ENCODE results near the gene CCDC89. TPM values are rescaled to one million over a fixed set of nuclear protein-coding genes. Genes with fewer than 3 reads are reported as not detected.
"Not testable (repeated sequence)": the region's sequence is repeated elsewhere in the genome, so short reads cannot be mapped to it uniquely, and the experiment has no call there.

Gene CCDC89
- total and polyA plus RNA-seq, 5 donors = 0.42 to 1.0 (median 0.59) TPM

DNA sequence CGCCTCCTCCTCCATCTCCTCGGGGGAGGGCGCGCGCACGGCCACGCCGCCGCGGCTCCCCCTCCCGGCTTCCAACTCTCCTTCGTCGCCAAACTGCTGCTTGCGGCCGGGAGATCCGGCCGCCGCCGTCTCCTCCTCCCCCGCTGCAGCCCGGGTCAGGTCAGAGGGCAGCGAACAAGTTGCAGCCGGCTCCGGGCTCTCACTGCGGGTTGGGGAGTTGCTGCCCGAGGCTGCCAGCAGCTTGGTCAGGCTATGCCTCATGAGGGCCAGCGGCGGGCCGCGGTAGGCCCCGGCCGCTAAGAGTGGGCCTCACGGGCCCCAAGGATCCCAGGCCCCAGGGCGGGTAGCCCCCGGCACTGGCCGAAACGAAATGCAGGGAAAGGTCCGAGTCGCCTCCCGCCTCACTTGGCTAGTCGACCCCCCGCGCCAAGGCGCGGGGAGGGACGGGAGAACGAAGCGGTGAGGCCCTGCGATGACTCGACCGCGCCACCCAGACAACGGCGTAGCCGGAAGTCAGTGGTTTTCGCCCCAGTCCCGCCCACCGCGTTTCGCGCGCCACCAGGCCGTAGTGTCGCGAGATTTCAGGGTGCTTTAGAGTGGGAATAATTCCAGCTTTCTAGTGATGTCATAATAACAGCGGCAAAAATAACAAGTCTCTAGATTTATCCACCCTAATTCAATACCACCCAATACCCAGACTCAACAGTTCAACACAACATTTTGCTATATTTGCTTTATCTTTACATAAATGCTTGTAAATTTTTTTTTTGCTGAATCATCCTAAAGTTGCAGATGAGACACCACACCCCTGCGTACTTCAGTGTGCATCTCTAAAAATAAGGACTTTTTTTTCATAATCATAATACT, 21.1 kb downstream of the CCDC89 start, which contains the start of gene CREBZF:
CREBZF (minus strand) TSS at position 515 of the 867 bp plus-strand sequence; CDS start at position 261, 254 bp downstream.
- peak; percentile 95 to 98 (median 97) for DNase-seq
- under 1% methylated on average over 67 of the region's 67 CpGs for WGBS
- intact Hi-C loops (cut with DNase I) = loop anchor here in 2 of 4 donors (2.0 to 5.0 kb wide), 2 partner anchors 36 to 38 kb away; partner anchors contain the start of genes TMEM126B (in 2 of the 2) and DLG2 (in 1 of the 2)

DNA sequence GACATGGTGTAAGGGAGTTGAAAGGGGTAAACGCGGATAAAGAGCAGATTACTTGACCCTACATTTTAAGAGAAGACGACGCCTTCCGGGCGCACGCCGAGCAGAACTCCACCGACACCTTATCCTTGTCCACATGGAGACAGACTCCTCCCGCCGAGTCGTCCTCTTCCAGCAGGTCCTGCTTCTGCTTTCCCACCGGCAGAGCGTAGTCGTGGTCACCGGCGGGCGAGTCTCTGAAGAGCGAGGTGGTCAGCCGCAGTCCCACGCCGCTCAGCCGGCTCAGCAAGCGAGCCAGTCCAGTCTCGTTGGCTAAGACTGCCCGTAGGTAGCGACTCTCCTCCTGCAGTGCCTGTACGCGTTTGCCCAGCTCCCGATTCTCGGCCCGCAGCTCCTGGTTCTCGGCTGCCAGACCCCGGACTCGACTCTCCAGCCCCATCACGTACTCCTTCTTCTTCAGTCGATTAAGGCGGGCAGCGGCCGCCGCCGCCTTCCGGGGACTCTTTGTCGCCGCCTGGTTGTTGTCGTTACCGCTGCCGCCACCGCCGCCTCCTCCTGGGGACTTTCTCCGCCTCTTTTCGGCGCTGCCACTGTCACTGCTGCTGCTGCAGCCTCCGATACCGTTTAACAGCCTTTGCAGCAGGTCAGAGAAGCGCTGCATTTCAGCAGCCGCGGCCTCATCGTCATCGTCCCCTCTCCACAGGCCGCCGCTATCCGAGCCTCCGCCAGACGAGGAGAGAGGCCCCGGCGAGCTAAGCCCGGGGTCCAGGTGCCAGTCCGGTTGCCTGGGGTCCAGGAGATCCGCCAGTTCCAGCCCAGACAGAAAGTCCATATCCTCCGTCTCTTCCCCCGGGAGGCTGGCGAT, 22.0 kb downstream of the CCDC89 start:
- intact Hi-C loops (cut with DNase I) = loop anchor here in 2 of 4 donors (2.0 to 5.0 kb wide), 2 partner anchors 35 to 37 kb away; partner anchors contain the start of genes TMEM126B (in 2 of the 2) and DLG2 (in 1 of the 2)
- Histone ChIP-seq H3K4me1 (ENCODE audit: control insufficient read depth, insufficient read depth, low read length) (no peaks in the 10 kb centered on the region), H3K9me3 (ENCODE audit: control insufficient read depth, low read length) (no peaks in the 10 kb centered on the region), H3K27ac (ENCODE audit: low read length) (peak overlapping the region; percentile 99), H3K27me3 (ENCODE audit: control insufficient read depth, insufficient read depth) (no peaks in the 10 kb centered on the region), H3K4me3 (ENCODE audit: low read length) (peak overlapping the region; percentile 84)
- peak; percentile 81 to 83 for ATAC-seq
- DNase-seq = peak; percentile 82 to 93 (median 92)
- WGBS = under 1% methylated on average over 73 of the region's 73 CpGs

More for the DNA sequence above, 21.1 kb downstream of the CCDC89 start, which contains the start of gene CREBZF:
- Histone ChIP-seq H3K9me3 (ENCODE audit: control insufficient read depth, low read length) (no peaks in the 10 kb centered on the region), H3K27ac (ENCODE audit: low read length) (peak within 1 kb of the TSS; percentile 99), H3K4me3 (ENCODE audit: low read length) (peak within 1 kb of the TSS; percentile 84), H3K27me3 (ENCODE audit: control insufficient read depth, insufficient read depth) (no peaks in the 10 kb centered on the region), H3K4me1 (ENCODE audit: control insufficient read depth, insufficient read depth, low read length) (no peaks in the 10 kb centered on the region)
- ATAC-seq = peak; percentile 97 to 98

DNA sequence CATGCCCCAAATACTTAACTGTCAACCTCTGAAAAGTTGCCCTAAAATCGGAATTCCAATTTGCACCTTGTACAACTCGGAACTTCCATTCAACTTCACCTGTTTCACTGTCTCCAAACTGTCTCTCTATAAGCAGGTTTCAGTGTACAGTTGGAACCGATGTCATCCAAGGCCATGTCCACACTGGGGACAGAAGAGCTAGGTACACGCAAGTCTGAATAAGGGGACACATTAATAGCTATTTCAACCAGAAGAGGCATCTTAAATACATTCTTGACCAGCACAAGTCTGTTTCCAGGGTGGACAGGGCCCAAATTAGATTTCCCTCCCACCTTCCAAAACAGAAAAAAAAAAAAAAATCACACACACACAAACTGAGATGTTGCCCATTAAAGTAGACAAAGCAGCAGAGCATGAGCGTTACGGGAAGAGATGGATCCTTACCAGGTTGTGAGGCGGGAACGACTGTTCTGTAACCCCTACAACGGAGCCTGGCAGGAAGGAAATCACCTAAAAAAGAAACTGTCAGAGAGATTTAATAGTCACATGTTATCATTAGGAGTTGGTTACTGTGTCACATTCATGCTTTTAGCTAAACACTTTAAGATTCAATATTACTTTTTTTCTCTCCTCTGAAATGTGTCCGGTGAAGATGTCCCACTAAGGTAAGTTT, 22.8 kb downstream of the CCDC89 start:
- Histone ChIP-seq H3K4me3 (ENCODE audit: low read length) (peak overlapping the region; percentile 84), H3K27ac (ENCODE audit: low read length) (no peak overlapping the region), H3K27me3 (ENCODE audit: control insufficient read depth, insufficient read depth) (no peaks in the 10 kb centered on the region), H3K9me3 (ENCODE audit: control insufficient read depth, low read length) (no peaks in the 10 kb centered on the region), H3K4me1 (ENCODE audit: control insufficient read depth, insufficient read depth, low read length) (no peaks in the 10 kb centered on the region)
- intact Hi-C loops (cut with DNase I) = loop anchor here in 1 of 4 donors (5.0 kb wide), 1 partner anchor 36 kb away; the partner anchor contains the start of genes DLG2 and TMEM126B
- 3% methylated on average over 10 of the region's 10 CpGs for WGBS
- ATAC-seq = no peak
- DNase-seq = no peak

DNA sequence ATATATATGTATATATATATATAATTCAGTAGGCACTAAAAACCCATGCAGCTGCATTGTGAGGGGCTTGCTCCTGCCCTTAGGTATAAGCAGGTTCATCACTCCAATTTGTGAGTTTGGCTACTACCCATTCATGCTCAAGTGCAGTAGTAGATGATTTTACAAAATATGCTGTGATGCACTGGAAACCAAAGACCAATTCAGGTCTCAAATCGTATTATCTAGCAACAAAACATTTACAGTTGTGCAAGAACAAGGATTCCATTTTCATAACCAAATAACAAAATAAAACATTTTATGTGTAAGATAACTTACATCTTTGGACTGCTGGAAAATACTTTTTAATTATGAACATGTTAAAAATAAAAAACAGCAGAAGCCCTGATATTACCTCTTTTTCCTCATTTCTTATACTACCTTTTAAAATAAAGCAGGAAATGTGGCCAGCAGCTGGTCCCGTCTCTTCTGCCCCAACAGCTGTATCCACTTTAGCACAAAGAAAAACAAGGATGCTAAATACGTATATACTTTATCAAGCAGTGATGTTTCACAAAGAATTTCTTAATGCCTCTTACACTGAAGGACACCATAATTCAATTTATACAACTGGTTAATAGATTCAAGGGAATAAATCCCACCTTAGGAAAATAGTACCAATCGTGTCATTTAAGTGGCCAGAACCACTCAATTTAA, 23.9 kb downstream of the CCDC89 start:
- no peaks in the 10 kb centered on the region for H3K9me3 ChIP-seq (ENCODE audit: control insufficient read depth, low read length)
- WGBS = 6% methylated on average over 4 of the region's 4 CpGs
- ATAC-seq = no peak
- no peaks in the 10 kb centered on the region for H3K27me3 ChIP-seq (ENCODE audit: control insufficient read depth, insufficient read depth)
- no peak overlapping the region for H3K27ac ChIP-seq (ENCODE audit: low read length)
- H3K4me1 ChIP-seq (ENCODE audit: control insufficient read depth, insufficient read depth, low read length) = no peaks in the 10 kb centered on the region
- no peak for DNase-seq
- intact Hi-C loops (cut with DNase I) = loop anchor here in 1 of 4 donors (5.0 kb wide), 1 partner anchor 35 kb away; the partner anchor contains the start of genes DLG2 and TMEM126B
- peak overlapping the region; percentile 84 for H3K4me3 ChIP-seq (ENCODE audit: low read length)

DNA sequence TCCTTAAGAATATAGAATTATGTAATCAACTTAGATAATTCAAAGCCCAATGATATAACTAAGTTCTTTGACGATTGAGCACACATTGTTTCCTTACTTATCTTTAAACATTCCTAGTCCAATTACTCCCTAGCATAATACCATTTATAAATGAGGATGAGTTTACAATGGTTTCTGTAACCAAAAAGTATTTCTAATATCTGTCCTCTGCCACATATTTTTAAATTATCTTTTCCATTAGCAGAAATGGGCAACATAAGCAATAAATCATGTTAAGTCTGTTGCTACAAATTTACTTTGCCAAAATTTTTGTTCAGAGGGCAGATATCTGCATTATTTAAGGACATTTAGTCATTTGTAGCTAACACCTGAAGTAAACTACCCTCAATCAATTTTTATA, 27.8 kb downstream of the CCDC89 start:
- Histone ChIP-seq H3K27ac (ENCODE audit: low read length) (no peak overlapping the region), H3K4me3 (ENCODE audit: low read length) (no peak overlapping the region), H3K9me3 (ENCODE audit: control insufficient read depth, low read length) (no peaks in the 10 kb centered on the region), H3K27me3 (ENCODE audit: control insufficient read depth, insufficient read depth) (no peaks in the 10 kb centered on the region), H3K4me1 (ENCODE audit: control insufficient read depth, insufficient read depth, low read length) (no peaks in the 10 kb centered on the region)
- no peak for DNase-seq
- no peak for ATAC-seq
- 22% methylated on average over 1 of the region's 1 CpG for WGBS
- intact Hi-C loops (cut with DNase I) = no loop called here

DNA sequence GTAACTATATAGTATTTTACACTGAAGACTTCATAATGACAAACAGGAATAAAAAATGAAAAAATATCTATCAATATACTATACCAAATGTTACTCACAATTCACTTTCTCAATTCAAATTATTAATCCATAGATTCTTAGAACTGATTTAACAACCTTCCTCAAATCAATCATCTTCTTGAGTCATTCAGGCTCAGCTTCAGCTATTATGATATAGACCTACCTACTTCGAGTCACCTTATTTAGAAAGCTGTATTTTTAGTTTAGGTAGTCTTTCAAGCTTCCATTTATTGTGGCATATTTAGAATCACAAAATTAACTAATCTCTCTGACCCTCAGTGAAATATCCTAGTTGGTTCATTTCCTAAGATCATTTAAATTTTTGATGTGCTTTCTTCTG, 29.2 kb downstream of the CCDC89 start:
- no peak for ATAC-seq
- intact Hi-C loops (cut with DNase I) = no loop called here
- no peaks in the 10 kb centered on the region for H3K27me3 ChIP-seq (ENCODE audit: control insufficient read depth, insufficient read depth)
- H3K4me3 ChIP-seq (ENCODE audit: low read length) = no peak overlapping the region
- no peaks in the 10 kb centered on the region for H3K4me1 ChIP-seq (ENCODE audit: control insufficient read depth, insufficient read depth, low read length)
- no peaks in the 10 kb centered on the region for H3K9me3 ChIP-seq (ENCODE audit: control insufficient read depth, low read length)
- 87% methylated on average over 1 of the region's 1 CpG for WGBS
- H3K27ac ChIP-seq (ENCODE audit: low read length) = no peak overlapping the region
- DNase-seq = no peak

DNA sequence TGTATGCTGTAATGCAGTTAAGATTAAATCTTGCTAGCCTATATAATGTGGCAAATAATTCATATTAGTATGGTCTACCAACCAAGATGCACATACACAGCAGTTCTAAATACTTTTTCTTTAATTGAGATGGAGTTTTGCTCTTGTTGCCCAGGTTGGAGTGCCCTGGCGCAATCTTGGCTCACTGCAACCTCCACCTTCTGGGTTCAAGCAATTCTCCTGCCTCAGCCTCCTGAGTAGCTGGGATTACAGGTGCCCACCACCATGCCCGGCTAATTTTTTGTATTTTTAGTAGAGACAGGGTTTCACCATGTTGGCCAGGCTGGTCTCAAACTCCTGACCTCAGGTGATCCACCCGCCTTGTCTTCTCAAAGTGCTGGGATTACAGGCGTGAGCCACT, 31.7 kb downstream of the CCDC89 start:
- intact Hi-C loops (cut with DNase I); H3K27ac ChIP-seq (ENCODE audit: low read length); H3K4me3 ChIP-seq (ENCODE audit: low read length); H3K9me3 ChIP-seq (ENCODE audit: control insufficient read depth, low read length); H3K27me3 ChIP-seq (ENCODE audit: control insufficient read depth, insufficient read depth); H3K4me1 ChIP-seq (ENCODE audit: control insufficient read depth, insufficient read depth, low read length); ATAC-seq; DNase-seq: not testable (repeated sequence)
- 97% methylated on average over 4 of the region's 4 CpGs for WGBS

DNA sequence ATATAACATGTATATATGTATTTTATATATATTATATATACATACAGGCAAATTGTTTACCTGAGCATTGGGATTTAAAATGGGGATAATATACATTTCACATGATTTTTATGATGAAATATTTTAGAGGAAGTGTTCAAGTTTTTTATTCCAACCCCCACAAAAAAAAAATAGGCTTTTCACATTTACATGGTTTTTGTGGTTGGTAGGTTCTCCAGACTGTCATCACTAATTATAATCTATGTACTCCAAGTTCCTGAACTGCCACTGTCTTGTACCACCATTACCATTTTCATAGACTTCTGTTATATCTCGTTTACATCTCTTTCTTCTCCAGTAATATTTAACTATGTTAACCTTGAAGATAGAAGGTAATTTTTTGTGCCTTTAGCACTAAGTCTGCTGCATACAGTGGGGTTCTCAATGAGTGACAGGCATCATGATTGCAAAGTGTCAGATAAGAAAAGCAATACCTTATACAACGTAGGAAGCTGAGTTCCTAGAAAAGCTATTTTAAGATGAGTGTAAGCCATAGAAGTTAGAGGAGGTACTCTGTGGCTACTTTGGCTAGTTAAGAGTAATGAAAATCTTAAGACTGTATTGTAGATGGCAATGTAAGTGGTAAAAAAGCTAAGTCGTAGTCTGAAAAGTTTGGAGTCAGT, 33.1 kb downstream of the CCDC89 start:
- Histone ChIP-seq H3K27ac (ENCODE audit: low read length) (no peak overlapping the region), H3K4me1 (ENCODE audit: control insufficient read depth, insufficient read depth, low read length) (no peaks in the 10 kb centered on the region), H3K4me3 (ENCODE audit: low read length) (no peak overlapping the region), H3K27me3 (ENCODE audit: control insufficient read depth, insufficient read depth) (no peaks in the 10 kb centered on the region), H3K9me3 (ENCODE audit: control insufficient read depth, low read length) (no peaks in the 10 kb centered on the region)
- ATAC-seq (no peak), DNase-seq (no peak)
- intact Hi-C loops (cut with DNase I) = no loop called here
- WGBS = 61% methylated on average over 3 of the region's 3 CpGs

DNA sequence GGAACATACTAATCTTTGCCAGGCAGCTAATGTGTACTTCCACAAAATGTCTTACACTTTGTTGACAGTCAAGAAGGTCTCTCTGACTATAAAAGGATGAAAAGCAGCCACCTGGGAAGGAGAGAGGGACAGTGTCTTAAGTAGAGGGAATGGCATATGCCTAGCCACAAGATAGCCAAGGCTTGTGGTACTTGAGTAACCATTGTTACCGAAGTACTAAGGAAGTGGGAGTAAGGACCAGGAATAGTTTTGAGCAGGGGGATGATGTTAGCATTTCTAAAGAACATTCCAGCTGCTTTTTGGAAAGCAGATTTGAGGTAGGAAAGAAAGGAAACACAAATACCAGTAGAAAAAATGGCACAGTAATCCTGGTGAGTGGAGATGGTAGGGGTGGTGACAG, 34.9 kb downstream of the CCDC89 start:
- 68% methylated on average over 1 of the region's 1 CpG for WGBS
- no peak overlapping the region for H3K27ac ChIP-seq (ENCODE audit: low read length)
- H3K27me3 ChIP-seq (ENCODE audit: control insufficient read depth, insufficient read depth) = no peaks in the 10 kb centered on the region
- peaks cover 1% of the 10 kb centered on the region for H3K4me1 ChIP-seq (ENCODE audit: control insufficient read depth, insufficient read depth, low read length)
- H3K9me3 ChIP-seq (ENCODE audit: control insufficient read depth, low read length) = no peaks in the 10 kb centered on the region
- no peak overlapping the region for H3K4me3 ChIP-seq (ENCODE audit: low read length)
- DNase-seq = no peak
- no peak for ATAC-seq
- intact Hi-C loops (cut with DNase I) = no loop called here

Data from right cardiac atrium (tissue), 5 donors.